Measurements from ENCODE around the gene EXOC6. TPM values are rescaled to one million over a fixed set of nuclear protein-coding genes. Genes with fewer than 3 reads are reported as not detected.

The EXOC6 gene
- total RNA-seq, 4 donors from 2014 or later: 9.7 to 760 (median 13.7) TPM

GRCh38 chr10:92811986-92812385 lies 36.3 kb upstream of the EXOC6 start:
- TF ChIP-seq, protein P1, sequence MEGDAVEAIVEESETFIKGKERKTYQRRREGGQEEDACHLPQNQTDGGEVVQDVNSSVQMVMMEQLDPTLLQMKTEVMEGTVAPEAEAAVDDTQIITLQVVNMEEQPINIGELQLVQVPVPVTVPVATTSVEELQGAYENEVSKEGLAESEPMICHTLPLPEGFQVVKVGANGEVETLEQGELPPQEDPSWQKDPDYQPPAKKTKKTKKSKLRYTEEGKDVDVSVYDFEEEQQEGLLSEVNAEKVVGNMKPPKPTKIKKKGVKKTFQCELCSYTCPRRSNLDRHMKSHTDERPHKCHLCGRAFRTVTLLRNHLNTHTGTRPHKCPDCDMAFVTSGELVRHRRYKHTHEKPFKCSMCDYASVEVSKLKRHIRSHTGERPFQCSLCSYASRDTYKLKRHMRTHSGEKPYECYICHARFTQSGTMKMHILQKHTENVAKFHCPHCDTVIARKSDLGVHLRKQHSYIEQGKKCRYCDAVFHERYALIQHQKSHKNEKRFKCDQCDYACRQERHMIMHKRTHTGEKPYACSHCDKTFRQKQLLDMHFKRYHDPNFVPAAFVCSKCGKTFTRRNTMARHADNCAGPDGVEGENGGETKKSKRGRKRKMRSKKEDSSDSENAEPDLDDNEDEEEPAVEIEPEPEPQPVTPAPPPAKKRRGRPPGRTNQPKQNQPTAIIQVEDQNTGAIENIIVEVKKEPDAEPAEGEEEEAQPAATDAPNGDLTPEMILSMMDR (IDR thresholded peaks at IDR 0.05; ENCODE audit: low read depth): no peak

GRCh38 chr10:92813979-92814378 lies 34.3 kb upstream of the EXOC6 start:
- TF ChIP-seq, protein P1 (IDR thresholded peaks at IDR 0.05; ENCODE audit: low read depth): no peak

GRCh38 chr10:92814790-92815189 lies 33.5 kb upstream of the EXOC6 start:
- TF ChIP-seq, protein P1 (IDR thresholded peaks at IDR 0.05; ENCODE audit: low read depth): no peak

- TF ChIP-seq, protein P1 (IDR thresholded peaks at IDR 0.05; ENCODE audit: low read depth): no peak
These were observed 32.2 kb upstream of the EXOC6 start for GRCh38 chr10:92816091-92816531.

GRCh38 chr10:92822060-92822634 lies 26.2 kb upstream of the EXOC6 start:
- TF ChIP-seq, protein P1 (IDR thresholded peaks at IDR 0.05; ENCODE audit: low read depth): no peak

GRCh38 chr10:92822964-92823363 lies 25.4 kb upstream of the EXOC6 start:
- TF ChIP-seq, protein P1 (IDR thresholded peaks at IDR 0.05; ENCODE audit: low read depth): no peak

GRCh38 chr10:92826061-92826460 lies 22.3 kb upstream of the EXOC6 start:
- TF ChIP-seq, protein P1 (IDR thresholded peaks at IDR 0.05; ENCODE audit: low read depth): no peak
